Measurements from ENCODE around the gene ROBO3.

DNA sequence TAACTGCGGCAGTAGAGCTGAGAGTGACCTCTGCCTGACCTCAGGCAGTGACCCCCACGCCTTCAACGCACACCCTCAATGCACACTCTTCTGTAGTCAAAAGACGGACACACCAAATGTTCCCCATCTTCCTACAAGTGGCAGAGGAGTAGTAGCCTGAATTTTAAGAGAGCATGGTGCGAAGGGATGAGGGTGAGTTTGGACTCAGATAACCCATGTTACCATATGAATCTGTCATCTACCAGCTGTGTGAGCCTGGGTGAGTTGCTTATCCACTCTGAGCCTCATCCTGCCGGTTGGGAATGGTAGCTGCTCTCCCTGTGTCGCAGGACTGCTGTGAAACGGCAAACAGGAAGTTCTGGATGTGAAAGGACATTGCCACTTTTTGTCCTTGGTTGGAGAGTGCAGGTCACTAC lies 20.6 kb upstream of the ROBO3 start:
- TF ChIP-seq, protein P1, sequence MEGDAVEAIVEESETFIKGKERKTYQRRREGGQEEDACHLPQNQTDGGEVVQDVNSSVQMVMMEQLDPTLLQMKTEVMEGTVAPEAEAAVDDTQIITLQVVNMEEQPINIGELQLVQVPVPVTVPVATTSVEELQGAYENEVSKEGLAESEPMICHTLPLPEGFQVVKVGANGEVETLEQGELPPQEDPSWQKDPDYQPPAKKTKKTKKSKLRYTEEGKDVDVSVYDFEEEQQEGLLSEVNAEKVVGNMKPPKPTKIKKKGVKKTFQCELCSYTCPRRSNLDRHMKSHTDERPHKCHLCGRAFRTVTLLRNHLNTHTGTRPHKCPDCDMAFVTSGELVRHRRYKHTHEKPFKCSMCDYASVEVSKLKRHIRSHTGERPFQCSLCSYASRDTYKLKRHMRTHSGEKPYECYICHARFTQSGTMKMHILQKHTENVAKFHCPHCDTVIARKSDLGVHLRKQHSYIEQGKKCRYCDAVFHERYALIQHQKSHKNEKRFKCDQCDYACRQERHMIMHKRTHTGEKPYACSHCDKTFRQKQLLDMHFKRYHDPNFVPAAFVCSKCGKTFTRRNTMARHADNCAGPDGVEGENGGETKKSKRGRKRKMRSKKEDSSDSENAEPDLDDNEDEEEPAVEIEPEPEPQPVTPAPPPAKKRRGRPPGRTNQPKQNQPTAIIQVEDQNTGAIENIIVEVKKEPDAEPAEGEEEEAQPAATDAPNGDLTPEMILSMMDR (IDR thresholded peaks at IDR 0.05) = no peak
- no peak for TF ChIP-seq POLR2A (IDR thresholded peaks at IDR 0.05)
